GM23338 (cell line): ENCODE data around the gene RPS6KA3.

Experiments used
- CREB1 ChIP-seq: fragments of 250-450 bp; sonication (Bioruptor Pico); IDR thresholded peaks from 2 replicates; pipeline ENCODE4 v1.5.0; 2020; ENCODE audit warnings: low read depth, mild to moderate bottlenecking, moderate library complexity
- CTCF ChIP-seq, 2 experiments: fragments of 200-600 bp in 1 of 2; sonication (generic) in 1 of 2; conservative IDR thresholded peaks; 2 replicates each; pipeline versions ENCODE4 v1.5.1 to v1.6.1; 2016 to 2017; ENCODE audit warnings: antibody characterized with exemption in 2 of 2, low read depth in 2 of 2, mild to moderate bottlenecking in 2 of 2, moderate library complexity in 1 of 2
- EZH2 ChIP-seq: fragments of 200-600 bp; sonication (generic); IDR thresholded peaks from one replicate; pipeline ENCODE4 v1.8.0; 2017; ENCODE audit warnings: antibody characterized with exemption, mild to moderate bottlenecking, low read depth; ENCODE audit not compliant: unreplicated experiment
- EZH2phosphoT487 ChIP-seq: fragments of 200-600 bp; sonication (generic); IDR thresholded peaks from one replicate; pipeline ENCODE4 v1.8.1; 2018; ENCODE audit warnings: antibody characterized with exemption; ENCODE audit not compliant: unreplicated experiment
- ZNF114 ChIP-seq: fragments of 250-450 bp; sonication (Bioruptor Pico); IDR thresholded peaks from 2 replicates; pipeline ENCODE4 v1.5.0; 2020; ENCODE audit warnings: mild to moderate bottlenecking, moderate library complexity
- TF ChIP-seq, protein P1 (sequence below): IDR thresholded peaks from one replicate; pipeline ENCODE4 v1.6.1; 2018; ENCODE audit warnings: antibody characterized with exemption; ENCODE audit not compliant: unreplicated experiment

GRCh38 chrX:20159797-20160385, 106.8 kb downstream of the RPS6KA3 start:
- no peak for TF ChIP-seq CREB1 (CRISPR knock-in tag)
- TF ChIP-seq EZH2phosphoT487, result no peak
- TF ChIP-seq, protein P1, sequence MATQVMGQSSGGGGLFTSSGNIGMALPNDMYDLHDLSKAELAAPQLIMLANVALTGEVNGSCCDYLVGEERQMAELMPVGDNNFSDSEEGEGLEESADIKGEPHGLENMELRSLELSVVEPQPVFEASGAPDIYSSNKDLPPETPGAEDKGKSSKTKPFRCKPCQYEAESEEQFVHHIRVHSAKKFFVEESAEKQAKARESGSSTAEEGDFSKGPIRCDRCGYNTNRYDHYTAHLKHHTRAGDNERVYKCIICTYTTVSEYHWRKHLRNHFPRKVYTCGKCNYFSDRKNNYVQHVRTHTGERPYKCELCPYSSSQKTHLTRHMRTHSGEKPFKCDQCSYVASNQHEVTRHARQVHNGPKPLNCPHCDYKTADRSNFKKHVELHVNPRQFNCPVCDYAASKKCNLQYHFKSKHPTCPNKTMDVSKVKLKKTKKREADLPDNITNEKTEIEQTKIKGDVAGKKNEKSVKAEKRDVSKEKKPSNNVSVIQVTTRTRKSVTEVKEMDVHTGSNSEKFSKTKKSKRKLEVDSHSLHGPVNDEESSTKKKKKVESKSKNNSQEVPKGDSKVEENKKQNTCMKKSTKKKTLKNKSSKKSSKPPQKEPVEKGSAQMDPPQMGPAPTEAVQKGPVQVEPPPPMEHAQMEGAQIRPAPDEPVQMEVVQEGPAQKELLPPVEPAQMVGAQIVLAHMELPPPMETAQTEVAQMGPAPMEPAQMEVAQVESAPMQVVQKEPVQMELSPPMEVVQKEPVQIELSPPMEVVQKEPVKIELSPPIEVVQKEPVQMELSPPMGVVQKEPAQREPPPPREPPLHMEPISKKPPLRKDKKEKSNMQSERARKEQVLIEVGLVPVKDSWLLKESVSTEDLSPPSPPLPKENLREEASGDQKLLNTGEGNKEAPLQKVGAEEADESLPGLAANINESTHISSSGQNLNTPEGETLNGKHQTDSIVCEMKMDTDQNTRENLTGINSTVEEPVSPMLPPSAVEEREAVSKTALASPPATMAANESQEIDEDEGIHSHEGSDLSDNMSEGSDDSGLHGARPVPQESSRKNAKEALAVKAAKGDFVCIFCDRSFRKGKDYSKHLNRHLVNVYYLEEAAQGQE, result no peak
- no peak for TF ChIP-seq CTCF (conservative IDR thresholded peaks at IDR 0.05; ENCODE audit: low read depth in 2 of 2)
- TF ChIP-seq ZNF114, result no peak
- no peak for TF ChIP-seq EZH2
